Astrocyte (in vitro differentiated cells and primary cell): ENCODE results near the gene MAGI3. TPM values are rescaled to one million over a fixed set of nuclear protein-coding genes. Genes with fewer than 3 reads are reported as not detected.

Experiments used
- DNase-seq: peaks from one replicate; pipeline ENCODE4 v3.0.0-alpha.2; 2010; ENCODE audit warnings: low read depth
- FAIRE-seq: peaks from 2 replicates; lab custom pipeline; 2011; peaks lifted over from hg19 to GRCh38; lab: Jason Lieb, UNC
- H2AFZ ChIP-seq: 2 replicates; pipeline ENCODE4 v1.6.0; 2012; ENCODE audit warnings: low read depth, low read length, inconsistent platforms
- H3K27ac ChIP-seq: 2 replicates; pipeline ENCODE4 v1.5.1; 2011; ENCODE audit warnings: low read depth, low read length, inconsistent platforms
- H3K27me3 ChIP-seq: 2 replicates; pipeline ENCODE4 v1.6.0; 2011; ENCODE audit warnings: low read length, inconsistent platforms; ENCODE audit not compliant: insufficient read depth
- H3K36me3 ChIP-seq: 2 replicates; pipeline ENCODE4 v1.5.1; 2011; ENCODE audit warnings: low read length, inconsistent platforms; ENCODE audit not compliant: insufficient read depth
- H3K4me1 ChIP-seq: 2 replicates; pipeline ENCODE4 v1.5.1; 2011; ENCODE audit warnings: low read length, inconsistent platforms; ENCODE audit not compliant: insufficient read depth
- H3K4me2 ChIP-seq: 2 replicates; pipeline ENCODE4 v1.6.0; 2012; ENCODE audit warnings: low read length, inconsistent platforms
- H3K4me3 ChIP-seq: 2 replicates; pipeline ENCODE4 v1.5.1; 2011; ENCODE audit warnings: low read depth, mild to moderate bottlenecking, low read length, inconsistent platforms; ENCODE audit not compliant: insufficient read depth
- H3K79me2 ChIP-seq: 2 replicates; pipeline ENCODE4 v1.6.0; 2012; ENCODE audit warnings: mild to moderate bottlenecking, low read length, inconsistent platforms; ENCODE audit not compliant: insufficient read depth
- H3K9ac ChIP-seq: 2 replicates; pipeline ENCODE4 v1.6.0; 2012; ENCODE audit warnings: mild to moderate bottlenecking, low read length, inconsistent platforms
- H3K9me3 ChIP-seq: 2 replicates; pipeline ENCODE4 v1.5.1; 2012; ENCODE audit warnings: low read depth, mild to moderate bottlenecking, low read length, inconsistent platforms; ENCODE audit not compliant: insufficient read depth
- H4K20me1 ChIP-seq: 2 replicates; pipeline ENCODE4 v1.6.0; 2012; ENCODE audit warnings: low read length, inconsistent platforms; ENCODE audit not compliant: insufficient read depth
- H3K27ac Mint-ChIP-seq: one replicate; pipeline ENCODE4 v1.8.0; 2021; ENCODE audit warnings: mild to moderate bottlenecking, mixed read lengths; ENCODE audit not compliant: unreplicated experiment
- H3K27me3 Mint-ChIP-seq: one replicate; pipeline ENCODE4 v1.8.0; 2021; ENCODE audit warnings: low read depth, mixed read lengths; ENCODE audit not compliant: unreplicated experiment
- H3K36me3 Mint-ChIP-seq: one replicate; pipeline ENCODE4 v1.8.0; 2021; ENCODE audit warnings: low read depth, mixed read lengths; ENCODE audit not compliant: unreplicated experiment
- H3K4me1 Mint-ChIP-seq: one replicate; pipeline ENCODE4 v1.8.0; 2021; ENCODE audit warnings: low read depth, mixed read lengths; ENCODE audit not compliant: unreplicated experiment
- H3K4me3 Mint-ChIP-seq: one replicate; pipeline ENCODE4 v1.8.0; 2021; ENCODE audit warnings: mild to moderate bottlenecking, moderate library complexity, mixed read lengths; ENCODE audit not compliant: unreplicated experiment
- H3K9me3 Mint-ChIP-seq: one replicate; pipeline ENCODE4 v1.8.0; 2021; ENCODE audit warnings: mild to moderate bottlenecking, mixed read lengths; ENCODE audit not compliant: unreplicated experiment
- CTCF ChIP-seq: IDR thresholded peaks from 2 replicates; pipeline ENCODE4 v1.5.1; 2011; ENCODE audit warnings: low read depth, mild to moderate bottlenecking, inconsistent platforms, low read length, moderate library complexity; ENCODE audit not compliant: insufficient read depth
- EZH2 ChIP-seq: IDR thresholded peaks from 2 replicates; pipeline ENCODE4 v1.6.1; 2012; ENCODE audit warnings: mild to moderate bottlenecking, low read length, inconsistent platforms; ENCODE audit not compliant: insufficient read depth
- total RNA-seq: library from RNA; stranded (reverse); gene quantifications from 2 replicates; pipeline ENCODE4 v1.2.1, GENCODE V29; 2021

The MAGI3 gene
- total RNA-seq, 1 donor from 2014 or later, result 16.5 TPM

DNA sequence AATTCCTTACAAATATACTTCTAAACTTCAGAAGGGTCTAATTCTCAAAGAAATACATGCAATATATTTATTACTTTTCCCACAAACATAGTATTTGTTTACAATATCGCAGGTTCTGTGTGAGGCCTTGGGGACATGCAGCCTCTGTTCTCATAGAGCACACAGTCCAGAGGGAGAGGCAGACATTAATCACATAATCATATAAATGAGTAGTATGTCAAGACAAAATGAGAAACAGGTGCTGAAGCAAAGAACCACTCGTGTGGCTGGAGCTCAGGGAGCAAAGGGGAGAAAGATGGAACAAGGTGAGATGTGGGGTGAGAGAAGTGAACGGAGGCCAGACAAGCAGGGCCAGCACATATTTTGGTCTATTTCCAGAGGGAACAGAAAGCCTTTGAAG is 26.4 kb upstream of the MAGI3 start:
- H2AFZ ChIP-seq, result no peak overlapping the region
- no peaks in the 10 kb centered on the region for H3K79me2 ChIP-seq
- no peaks in the 10 kb centered on the region for H3K9me3 ChIP-seq
- no peaks in the 10 kb centered on the region for H3K36me3 ChIP-seq
- no peak overlapping the region for H3K27ac ChIP-seq
- H3K4me2 ChIP-seq, result no peak overlapping the region
- FAIRE-seq (no peak), DNase-seq (no peak)
- no peaks in the 10 kb centered on the region for H4K20me1 ChIP-seq
- Mint-ChIP-seq H3K4me3 (no peak overlapping the region), H3K27ac (no peak overlapping the region), H3K27me3 (no peaks in the 10 kb centered on the region), H3K36me3 (no peaks in the 10 kb centered on the region), H3K9me3 (no peaks in the 10 kb centered on the region), H3K4me1 (no peaks in the 10 kb centered on the region)
- H3K9ac ChIP-seq, result no peak overlapping the region
- H3K4me1 ChIP-seq, result no peaks in the 10 kb centered on the region
- TF ChIP-seq EZH2, result no peak
- TF ChIP-seq CTCF, result no peak
- H3K27me3 ChIP-seq, result no peaks in the 10 kb centered on the region
- no peak overlapping the region for H3K4me3 ChIP-seq

DNA sequence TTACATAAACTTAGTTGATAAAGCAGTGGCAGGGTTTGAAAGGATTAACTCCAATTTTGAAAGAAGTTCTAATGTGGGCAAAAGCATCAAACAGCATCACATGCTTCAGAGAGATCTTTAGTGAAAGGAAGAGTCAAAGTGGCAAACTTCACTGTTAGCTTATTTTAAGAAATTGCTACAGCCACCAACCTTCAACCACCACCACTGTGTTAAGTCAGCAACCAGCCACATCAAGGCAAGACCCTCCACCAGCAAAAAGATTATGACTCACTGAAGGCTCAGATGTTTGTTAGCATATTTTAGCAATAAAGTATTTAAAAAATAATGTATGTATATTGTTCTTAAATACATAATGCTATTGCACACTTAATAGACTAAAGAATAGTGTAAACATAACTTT is 21.3 kb upstream of the MAGI3 start:
- H3K4me1 Mint-ChIP-seq, result no peaks in the 10 kb centered on the region
- H3K27ac ChIP-seq, result no peak overlapping the region
- no peaks in the 10 kb centered on the region for H3K9me3 Mint-ChIP-seq
- no peak overlapping the region for H3K4me3 Mint-ChIP-seq
- H3K9me3 ChIP-seq, result no peaks in the 10 kb centered on the region
- FAIRE-seq (no peak), DNase-seq (no peak)
- H3K27me3 ChIP-seq, result no peaks in the 10 kb centered on the region
- no peak overlapping the region for H3K4me3 ChIP-seq
- no peaks in the 10 kb centered on the region for H3K36me3 ChIP-seq
- no peaks in the 10 kb centered on the region for H3K36me3 Mint-ChIP-seq
- H2AFZ ChIP-seq, result no peak overlapping the region
- H3K4me2 ChIP-seq, result no peak overlapping the region
- no peaks in the 10 kb centered on the region for H3K4me1 ChIP-seq
- no peaks in the 10 kb centered on the region for H3K79me2 ChIP-seq
- TF ChIP-seq CTCF (no peak), EZH2 (no peak)
- no peaks in the 10 kb centered on the region for H3K27me3 Mint-ChIP-seq
- no peaks in the 10 kb centered on the region for H4K20me1 ChIP-seq
- no peak overlapping the region for H3K27ac Mint-ChIP-seq
- H3K9ac ChIP-seq, result no peak overlapping the region

DNA sequence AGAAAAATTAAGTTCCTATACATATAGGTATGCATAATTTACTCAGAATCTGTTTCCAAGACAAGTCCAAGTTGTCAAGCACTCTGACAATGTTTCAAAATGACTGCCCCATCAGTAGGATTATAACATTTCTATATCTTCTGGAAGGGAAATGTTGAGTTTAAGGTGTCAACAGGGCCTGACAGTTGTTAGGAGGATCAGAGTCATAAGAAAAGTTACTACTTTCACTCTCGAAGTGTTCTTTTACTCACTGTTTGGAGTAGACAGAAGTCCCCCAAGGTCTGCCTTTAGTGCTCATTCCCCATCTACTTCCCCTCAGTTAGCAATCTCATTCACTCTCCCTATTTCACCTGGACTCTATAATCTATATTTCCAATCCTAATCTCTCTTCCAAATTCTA is 20.6 kb upstream of the MAGI3 start:
- Histone ChIP-seq H3K79me2 (no peaks in the 10 kb centered on the region), H3K9ac (no peak overlapping the region), H2AFZ (no peak overlapping the region), H4K20me1 (no peaks in the 10 kb centered on the region), H3K4me2 (no peak overlapping the region), H3K36me3 (no peaks in the 10 kb centered on the region), H3K4me3 (no peak overlapping the region), H3K9me3 (no peaks in the 10 kb centered on the region), H3K27me3 (no peaks in the 10 kb centered on the region), H3K27ac (no peak overlapping the region), H3K4me1 (no peaks in the 10 kb centered on the region)
- H3K4me1 Mint-ChIP-seq, result no peaks in the 10 kb centered on the region
- no peaks in the 10 kb centered on the region for H3K36me3 Mint-ChIP-seq
- H3K27ac Mint-ChIP-seq, result no peak overlapping the region
- no peaks in the 10 kb centered on the region for H3K27me3 Mint-ChIP-seq
- TF ChIP-seq CTCF (no peak), EZH2 (no peak)
- no peak for DNase-seq
- FAIRE-seq, result no peak
- no peaks in the 10 kb centered on the region for H3K9me3 Mint-ChIP-seq
- H3K4me3 Mint-ChIP-seq, result no peak overlapping the region
